CD4-positive, alpha-beta T cell treated with Interleukin-2 at 100 ng/mL for 4 hours (primary cell): Measurements from ENCODE around the gene OR11H12.
"Not testable (repeated sequence)": the region's sequence is repeated elsewhere in the genome, so short reads cannot be mapped to it uniquely, and the experiment has no call there.

Experiments
- DNase-seq: peaks from one replicate; pipeline ENCODE4 v3.0.0-alpha.2; 2020; ENCODE audit warnings: low spot score

Gene OR11H12, protein sequence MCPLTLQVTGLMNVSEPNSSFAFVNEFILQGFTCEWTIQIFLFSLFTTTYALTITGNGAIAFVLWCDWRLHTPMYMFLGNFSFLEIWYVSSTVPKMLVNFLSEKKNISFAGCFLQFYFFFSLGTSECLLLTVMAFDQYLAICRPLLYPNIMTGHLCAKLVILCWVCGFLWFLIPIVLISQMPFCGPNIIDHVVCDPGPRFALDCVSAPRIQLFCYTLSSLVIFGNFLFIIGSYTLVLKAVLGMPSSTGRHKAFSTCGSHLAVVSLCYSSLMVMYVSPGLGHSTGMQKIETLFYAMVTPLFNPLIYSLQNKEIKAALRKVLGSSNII

DNA sequence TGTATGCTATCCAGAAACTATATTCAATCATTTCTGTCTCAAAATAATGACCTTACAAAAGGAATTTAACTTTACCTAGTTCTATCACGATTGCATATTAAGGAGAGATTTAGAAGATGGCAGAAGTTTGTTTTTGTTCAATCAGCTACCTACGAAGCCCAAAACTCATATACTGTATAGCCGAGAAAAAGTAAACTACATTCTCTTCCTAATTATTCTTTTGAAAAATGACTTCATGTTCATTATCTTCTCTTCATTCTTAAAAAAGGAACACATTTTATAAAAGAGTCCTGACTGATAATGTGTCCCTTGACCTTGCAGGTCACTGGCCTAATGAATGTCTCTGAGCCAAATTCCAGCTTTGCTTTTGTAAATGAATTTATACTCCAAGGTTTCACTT, at the start of gene OR11H12:
TSS of gene OR11H12 (plus strand) at position 301 of the 400 bp plus-strand sequence. CDS start at position 301, 0 bp downstream.
- not testable (repeated sequence) for DNase-seq

DNA sequence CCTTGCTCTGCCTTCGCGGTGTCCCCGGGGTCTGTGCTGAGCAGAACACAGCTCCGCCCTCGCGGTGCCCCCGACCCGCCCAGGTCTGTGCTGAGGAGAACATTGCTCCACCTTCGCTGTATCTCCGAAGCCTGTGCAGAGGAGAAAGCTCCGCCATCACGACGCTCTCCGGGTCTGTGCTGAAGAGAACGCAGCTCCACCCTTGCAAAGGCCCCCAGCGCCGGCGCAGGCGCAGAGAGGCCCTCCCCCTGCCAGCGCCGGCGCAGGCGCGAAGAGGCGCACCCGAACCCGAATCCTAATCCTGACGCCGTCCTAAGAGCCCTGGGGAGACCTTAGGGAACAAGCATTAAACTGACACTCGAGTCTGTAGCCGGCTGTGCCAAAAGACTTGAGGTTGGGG, 18.0 kb upstream of the OR11H12 start:
- not testable (repeated sequence) for DNase-seq

DNA sequence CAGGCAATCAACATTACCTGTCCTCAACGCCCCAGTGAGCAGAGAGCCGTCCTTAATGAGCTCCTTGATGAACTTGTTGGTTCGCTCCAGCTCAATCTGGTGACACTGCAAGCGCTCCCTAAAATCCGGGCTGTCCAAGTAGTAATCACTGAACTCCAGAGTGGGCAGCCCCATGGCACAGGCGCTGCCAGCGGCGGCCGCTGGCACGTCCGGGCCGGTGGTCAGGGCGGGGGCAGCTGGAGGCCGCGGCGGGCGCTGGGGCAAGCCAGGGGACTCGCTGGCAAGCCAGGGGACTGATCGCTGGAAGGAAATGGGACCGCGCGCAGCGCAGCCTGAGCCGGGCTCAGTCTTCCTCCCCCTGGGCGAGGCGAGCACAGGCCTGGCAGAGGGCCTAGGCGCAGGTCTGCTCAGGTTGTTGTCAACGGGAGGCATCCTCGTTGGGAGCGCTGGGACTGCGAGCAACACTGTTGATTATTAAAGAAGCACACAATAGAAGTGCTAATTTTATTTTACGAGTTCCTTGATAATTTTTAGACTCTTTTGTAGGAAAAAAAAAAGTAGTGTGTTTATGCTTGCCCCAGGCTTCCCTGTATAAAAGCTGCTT, 25.8 kb downstream of the OR11H12 start:
- DNase-seq = not testable (repeated sequence)

DNA sequence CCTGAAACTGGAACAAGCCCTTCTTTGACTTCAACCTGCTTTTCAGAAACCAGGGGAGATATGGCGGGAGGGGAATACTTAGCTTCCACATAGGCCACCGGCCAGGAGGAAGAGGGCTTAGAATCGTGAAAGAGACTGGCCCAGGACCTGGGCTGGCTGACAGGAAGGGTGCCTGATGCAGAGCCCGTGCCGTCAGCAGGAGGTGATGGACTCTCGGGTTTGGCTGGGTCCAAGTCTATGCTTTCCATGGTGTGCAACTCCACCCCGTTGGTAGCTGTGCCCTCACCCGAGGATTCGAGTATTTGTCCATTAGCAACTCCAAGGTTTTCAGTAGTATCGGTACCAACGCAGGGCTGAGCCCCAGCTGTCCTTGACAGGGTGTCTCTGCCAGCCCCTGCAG, 35.1 kb downstream of the OR11H12 start:
- not testable (repeated sequence) for DNase-seq

DNA sequence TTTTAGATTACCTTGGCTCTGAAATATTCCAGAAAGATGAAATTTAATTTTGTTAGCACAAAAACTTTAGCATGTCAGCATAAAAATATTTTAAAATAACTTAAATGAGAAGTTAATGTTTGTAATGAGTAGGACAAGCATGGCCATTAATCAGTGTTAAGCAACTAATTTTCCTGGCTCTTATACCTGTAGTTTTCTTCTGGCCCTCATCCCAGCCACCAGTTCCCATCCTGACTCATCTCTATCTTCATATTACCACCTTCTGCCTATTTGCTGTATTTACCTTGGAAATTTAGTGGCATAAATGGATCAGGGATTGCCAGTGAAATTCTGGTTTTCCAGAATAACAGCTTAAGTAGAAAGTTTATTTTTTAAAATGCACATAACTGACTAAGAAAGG, 37.1 kb downstream of the OR11H12 start:
- DNase-seq = not testable (repeated sequence)

DNA sequence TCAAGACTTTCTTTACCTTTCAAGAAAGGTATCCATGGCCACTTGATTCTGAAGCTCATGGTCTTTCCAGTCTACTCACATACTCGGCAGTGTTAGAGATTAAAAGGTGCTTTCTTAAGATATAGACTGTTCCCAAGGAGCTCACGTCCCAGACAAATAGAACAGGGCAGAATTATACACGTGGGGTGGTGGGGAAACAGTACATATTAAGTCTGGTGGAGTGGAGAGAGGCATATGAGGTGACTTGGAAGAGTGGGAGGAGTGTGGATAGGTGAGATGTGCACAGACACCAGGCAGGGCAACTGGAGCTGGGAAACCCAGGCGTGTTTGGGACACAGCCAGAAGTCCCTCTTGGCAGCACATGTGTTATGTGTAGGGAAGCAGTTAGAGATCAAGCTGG, 37.9 kb downstream of the OR11H12 start:
- not testable (repeated sequence) for DNase-seq

DNA sequence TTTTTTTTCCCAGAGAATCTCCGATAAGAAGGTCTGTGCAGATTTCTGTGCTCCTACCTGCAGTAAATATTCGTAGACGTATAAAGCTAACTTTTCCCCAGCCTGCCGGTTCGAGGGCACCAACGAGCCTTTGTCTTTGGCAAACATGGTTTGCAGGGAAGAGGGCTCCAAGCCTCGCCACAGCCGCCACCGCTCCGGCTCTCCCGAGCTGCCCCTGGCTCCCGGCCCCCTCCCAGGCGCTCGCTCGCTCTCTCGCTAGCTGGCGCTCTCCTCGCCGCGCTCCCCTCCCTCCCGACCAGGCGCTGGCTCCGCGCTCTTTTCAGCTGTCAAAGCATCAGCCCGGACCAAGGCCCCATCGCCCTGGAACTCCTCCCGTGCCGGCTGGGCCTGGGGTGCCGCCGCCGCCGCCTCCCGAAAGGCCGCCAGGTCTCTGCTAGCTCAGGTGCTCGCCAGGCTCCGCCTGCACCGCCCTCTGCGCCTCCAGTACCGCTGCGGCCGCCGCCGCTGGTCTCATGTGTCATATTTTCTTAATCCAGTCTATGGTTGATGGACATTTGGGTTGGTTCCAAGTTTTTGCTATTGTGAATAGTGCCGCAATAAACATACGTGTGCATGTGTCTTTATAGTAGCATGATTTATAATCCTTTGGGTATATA, 45.3 kb downstream of the OR11H12 start:
- not testable (repeated sequence) for DNase-seq
